NCI-H446 (cell line): Measurements from ENCODE around the gene NDUFA1.
A peak's percentile ranks its signal among the peaks of the same experiment; 100 is the strongest.
"Not testable (repeated sequence)": the region's sequence is repeated elsewhere in the genome, so short reads cannot be mapped to it uniquely, and the experiment has no call there.

Source experiments
- DNase-seq, 2 experiments: peaks; one replicate each; lab custom pipeline; 2025; lab: John Stamatoyannopoulos, UW

Gene NDUFA1

DNA sequence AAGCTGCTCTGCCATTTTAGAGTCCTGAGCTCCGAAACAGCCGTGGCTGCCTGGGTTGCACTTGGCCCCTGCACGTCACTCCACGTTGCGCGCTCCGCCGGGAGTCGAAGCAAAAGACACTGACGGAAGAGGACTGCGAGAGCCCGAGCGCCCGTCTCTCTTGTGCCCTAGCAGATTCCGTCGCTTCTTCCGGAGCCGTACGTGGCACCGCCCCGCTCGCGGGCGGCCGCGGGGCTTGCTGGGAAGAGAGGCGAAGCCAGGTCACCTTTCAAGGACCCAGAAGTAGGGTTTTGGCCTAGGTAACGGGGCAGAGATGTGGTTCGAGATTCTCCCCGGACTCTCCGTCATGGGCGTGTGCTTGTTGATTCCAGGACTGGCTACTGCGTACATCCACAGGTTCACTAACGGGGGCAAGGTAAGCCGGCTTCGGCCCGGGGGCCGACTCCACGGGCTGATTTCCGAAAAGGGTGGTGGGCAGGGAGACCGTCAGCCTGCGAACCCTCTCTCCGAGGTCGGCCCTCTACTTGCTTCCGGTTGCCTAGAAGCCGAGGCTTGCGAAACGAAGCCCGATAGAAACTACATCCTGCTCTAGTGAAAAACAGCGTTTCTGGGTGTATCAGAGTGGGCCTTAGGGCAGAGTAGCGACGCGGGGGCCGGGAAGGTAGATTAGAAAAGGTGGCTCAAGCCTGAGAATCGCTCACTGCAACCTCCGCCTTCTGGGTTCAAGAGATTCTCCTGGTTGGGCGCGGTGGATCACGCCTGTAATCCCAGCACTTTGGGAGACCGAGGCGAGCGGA lies at the start of gene NDUFA1, which contains the start of gene RNF113A:
Gene NDUFA1, plus strand, starts transcription at position 234 of the 797 bp plus-strand sequence. Its CDS starts 80 bp downstream, at position 314.
Gene RNF113A, minus strand, starts transcription at position 135 of the 797 bp plus-strand sequence. Its CDS starts 120 bp downstream, at position 15.
- DNase-seq = peak; percentile 44 to 81

DNA sequence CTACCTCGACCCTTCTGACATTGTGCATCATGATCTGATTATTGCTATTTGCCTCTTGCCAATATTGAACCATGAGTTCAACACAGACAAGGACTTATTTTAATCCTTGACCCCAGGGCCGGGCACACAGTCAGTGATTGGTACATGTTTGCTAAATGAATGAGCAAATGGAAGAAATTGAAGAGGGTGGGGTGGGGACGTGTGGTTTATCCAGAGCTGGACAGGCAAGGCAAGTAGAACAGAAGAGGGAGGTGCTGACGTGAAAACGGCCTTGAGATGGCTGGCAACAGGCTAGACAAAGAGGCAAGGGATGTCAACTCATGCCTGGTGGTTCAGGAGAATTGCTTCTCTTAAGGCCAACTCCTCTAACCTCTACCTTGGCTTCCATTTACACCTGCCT lies 47.4 kb upstream of the NDUFA1 start:
- not testable (repeated sequence) for DNase-seq

DNA sequence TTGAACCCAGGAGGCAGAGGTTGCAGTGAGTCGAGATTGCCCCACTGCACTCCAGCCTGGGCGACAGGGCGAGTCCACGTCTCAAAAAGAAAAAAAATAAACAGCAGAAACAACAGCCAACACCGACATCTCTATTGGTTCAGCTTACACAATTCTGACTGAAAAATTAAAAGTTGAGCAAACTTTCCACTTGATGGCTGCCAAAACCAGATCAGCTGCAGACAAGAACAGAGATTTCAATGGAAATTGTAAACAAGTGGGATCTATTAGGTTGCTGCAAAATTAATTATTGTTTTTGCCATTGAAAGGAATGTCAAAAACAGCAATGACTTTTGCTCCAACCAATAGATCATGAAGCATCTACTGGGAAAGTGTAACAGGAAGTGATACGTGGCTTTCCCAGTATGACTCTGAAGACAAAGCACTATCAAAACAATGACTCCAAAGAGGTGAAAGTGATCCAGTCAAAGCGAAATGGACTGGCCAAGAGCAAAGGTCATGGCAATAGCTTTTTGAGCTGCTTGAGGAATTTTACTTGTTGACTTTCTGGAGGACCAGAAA lies 45.2 kb upstream of the NDUFA1 start:
- no peak for DNase-seq

DNA sequence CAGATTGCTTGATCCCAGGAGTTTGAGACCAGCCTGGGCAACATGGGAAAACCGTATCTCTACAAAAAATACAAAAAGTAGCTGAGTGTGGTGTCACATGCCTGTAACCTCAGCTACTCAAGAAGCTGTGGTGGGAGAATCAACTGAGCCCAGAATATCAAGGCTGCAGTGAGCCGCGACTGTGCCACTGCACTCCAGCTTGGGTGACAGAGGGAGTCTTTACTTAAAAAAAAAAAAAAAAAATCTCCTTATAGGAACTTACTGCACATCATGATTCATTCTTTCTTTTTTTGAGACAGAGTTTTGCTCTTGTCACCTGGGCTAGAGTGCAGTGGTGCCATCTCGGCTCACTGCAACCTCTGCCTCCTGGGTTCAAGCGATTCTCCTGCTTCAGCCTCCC lies 43.2 kb upstream of the NDUFA1 start:
- DNase-seq = no peak

DNA sequence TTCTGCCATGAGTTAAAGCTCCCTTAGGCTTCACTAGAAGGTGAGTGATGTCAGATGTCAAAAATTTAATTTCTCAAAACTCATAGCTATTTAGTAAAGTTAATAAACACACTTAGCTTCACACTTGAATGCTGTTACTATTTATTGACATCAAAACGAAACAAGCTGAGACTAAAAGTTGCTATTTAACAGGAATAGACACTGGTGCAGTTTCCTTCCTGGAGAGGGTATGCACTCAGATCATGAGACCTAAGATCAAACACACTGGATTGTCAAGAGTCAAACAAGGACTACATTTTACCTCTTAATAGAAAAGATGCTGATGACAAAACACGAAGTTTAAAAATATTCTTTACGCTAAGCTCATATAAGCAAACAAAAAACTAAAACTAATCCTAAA lies 37.7 kb upstream of the NDUFA1 start:
- no peak for DNase-seq

DNA sequence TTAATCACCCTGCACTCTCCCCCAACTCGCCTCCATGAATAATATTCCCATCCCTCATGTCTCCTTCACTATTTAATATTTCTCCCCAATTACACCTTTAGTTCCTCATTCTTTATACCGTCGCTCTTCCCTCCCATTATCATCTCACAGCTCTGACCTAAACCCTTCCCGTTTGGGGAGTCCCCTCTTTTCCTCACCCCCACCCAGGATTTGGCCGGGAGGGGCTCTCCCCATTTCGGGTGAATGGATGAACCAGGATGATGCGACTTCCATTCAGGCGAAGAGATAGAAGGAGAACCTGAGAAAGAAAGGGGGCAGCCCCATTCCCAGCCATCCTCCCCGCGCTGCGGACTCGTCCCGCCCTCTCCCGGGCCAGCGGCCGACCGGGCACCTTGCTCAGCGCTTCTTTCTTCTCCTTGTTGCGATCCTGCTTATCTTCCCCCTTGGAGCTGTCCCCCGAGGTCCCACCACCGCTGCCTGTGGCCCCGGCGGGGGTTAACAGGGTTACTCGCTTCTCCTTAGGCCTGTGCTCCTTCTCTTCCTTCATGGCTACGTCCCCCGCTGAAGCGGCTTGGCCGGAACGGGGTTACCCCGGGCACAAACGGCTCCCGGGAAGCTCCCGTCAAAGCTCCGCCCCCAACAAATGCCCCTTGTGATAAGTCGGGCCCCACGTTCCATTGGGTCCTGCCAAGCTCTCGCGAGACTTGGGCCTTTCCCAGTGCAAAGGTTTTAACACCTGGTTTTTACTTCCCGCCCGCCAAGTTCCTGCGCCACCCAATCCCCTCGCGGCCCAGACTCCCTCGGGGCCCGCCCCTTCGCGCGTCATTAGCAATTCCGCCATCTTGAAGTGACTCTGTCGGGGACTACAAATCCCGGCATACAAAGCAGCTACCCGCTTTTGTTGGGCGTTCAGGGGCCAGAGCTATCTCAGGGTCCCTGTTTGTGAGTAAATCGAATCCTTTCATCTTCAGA lies 19.0 kb upstream of the NDUFA1 start, which contains the start of gene UPF3B:
Gene UPF3B, minus strand, starts transcription at position 582 of the 972 bp plus-strand sequence. Its CDS starts 35 bp downstream, at position 547.
- peak; percentile 92 to 97 for DNase-seq

DNA sequence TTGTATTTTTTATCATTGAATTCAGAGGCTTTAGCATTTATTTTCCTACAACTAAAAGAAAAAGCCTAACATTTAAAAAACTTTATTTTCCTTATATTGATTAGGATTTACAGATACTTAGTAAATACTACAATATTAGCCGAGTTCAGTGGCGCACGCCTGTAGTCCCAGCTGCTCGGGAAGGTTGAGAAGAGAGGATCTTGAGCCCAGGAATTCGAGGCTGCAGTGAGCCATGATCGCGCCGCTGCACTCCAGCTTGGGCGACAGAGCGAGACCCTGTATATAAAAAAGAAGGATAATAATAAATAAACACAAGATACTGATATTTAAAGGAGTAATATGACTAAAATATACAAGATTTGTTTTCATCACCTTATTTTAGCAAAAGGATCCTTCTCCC lies 18.2 kb upstream of the NDUFA1 start:
- no peak for DNase-seq

DNA sequence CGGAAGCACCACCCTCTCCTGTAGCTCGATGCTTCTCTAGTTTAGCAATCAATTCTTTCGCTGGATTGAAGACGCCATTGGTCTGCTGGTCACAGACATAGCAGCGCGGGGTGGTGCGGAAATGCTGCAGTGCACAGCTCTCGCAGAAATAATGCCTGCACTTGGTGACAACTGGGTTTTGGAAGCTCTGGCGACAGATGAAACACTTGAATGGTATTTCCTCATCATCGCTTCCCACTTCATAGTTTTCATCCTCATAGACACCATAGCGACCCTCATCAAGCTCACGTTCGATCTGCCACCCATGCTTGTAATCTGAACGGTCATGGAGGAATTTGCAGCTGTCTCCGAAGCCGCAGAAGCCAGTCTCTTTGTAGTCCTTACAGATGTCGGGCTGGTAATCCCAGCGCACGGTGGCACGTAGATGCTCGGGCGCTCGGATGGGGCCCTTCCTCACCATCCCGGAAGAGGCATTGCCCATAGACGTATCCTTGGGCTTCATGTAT lies 953 bp upstream of the NDUFA1 start:
- DNase-seq = no peak

DNA sequence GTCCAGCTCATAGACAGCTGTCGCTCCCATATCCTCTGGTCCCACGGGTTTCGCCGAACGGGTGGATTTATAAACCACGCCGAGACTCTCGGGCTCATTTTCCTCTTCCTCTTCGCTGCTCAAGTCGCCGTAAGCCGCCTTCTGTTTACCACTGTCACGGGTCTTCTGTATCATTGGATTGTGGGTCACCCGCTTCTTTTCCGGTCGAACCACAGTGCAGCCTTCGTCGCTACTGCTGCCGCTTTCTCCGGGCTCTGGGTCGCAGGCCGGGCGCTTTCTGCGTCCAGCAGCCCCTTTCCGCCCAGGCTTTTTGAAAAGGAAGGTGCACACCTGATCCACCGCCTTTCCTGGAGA lies 410 bp upstream of the NDUFA1 start:
- no peak for DNase-seq

DNA sequence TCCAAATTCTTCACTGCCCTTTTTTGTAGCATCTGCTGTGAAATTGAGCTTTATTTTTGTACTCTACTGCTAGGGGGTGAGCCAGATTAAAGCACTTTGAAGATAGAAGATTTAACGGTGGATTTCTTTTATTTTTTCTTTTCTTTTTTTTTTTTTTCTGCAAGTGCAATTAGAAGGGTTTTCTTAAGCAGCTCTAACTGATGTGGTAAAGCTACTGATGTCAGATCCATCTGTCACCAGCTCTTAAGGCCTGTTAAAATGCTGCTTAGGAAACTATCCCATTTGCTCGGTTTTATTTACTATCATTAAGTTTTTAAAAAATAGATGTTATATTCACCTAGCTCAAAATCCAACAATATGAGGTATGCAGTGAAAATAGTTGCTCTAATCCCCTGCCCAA lies 7.1 kb downstream of the NDUFA1 start:
- DNase-seq = no peak

DNA sequence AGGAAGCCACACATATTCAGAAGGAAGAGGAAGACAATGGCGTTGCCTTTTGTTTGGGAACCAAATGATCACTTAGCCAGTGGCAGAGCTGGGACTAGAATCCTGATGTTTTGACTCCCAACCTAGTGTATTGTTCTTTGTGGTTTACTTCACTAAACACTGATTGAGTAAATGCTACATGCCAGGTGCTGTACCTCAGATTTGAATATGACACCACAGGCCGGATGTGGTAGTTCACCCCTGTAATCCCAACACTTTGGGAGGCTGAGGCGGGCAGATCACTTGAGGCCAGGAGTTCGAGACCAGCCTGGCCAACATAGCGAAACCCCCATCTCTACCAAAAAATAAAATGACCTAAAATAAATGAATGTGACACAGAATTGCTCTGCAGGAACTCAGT lies 8.4 kb downstream of the NDUFA1 start:
- no peak for DNase-seq

DNA sequence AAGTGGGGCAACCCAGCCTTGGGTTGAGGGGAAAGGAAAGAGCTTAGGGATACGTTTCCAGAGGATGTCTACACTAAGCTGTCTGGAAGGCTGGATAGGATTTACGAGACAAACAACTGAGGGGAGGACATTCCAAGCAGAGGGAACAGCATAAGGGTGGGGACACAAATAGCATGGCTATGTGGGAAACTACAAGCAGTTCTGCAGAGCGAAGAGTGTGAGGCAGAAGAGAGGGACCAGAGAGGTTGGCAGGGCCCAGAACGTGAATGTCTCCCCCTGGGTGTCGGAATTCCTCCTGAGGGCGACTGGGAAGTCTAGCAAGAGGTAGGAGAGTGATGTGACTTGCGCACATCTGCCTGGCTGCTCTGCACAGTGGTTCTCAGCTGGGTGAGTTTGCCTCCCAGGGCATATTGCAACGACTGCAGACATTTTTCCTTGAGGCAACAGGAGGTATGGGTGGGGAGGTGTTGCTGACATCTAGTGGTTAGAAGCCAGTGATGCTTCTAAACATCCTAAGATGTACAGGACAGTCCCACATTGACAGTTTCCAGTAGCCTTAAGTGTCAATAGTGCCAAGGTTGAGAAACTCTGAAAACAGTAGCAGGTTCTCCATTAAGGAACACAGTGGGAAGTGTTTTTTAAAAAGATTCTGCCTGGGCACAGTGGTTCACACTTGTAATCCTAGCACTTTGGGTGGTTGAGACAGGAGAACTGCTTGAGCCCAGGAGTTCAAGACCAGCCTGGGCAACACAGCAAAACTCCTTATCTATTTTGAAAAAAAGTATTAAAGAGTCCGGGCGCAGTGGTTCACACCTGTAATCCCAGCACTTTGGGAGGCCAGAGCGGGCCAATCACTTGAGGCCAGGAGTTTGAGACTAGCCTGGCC lies 9.2 kb downstream of the NDUFA1 start:
- DNase-seq = peak; percentile 1 to 26

DNA sequence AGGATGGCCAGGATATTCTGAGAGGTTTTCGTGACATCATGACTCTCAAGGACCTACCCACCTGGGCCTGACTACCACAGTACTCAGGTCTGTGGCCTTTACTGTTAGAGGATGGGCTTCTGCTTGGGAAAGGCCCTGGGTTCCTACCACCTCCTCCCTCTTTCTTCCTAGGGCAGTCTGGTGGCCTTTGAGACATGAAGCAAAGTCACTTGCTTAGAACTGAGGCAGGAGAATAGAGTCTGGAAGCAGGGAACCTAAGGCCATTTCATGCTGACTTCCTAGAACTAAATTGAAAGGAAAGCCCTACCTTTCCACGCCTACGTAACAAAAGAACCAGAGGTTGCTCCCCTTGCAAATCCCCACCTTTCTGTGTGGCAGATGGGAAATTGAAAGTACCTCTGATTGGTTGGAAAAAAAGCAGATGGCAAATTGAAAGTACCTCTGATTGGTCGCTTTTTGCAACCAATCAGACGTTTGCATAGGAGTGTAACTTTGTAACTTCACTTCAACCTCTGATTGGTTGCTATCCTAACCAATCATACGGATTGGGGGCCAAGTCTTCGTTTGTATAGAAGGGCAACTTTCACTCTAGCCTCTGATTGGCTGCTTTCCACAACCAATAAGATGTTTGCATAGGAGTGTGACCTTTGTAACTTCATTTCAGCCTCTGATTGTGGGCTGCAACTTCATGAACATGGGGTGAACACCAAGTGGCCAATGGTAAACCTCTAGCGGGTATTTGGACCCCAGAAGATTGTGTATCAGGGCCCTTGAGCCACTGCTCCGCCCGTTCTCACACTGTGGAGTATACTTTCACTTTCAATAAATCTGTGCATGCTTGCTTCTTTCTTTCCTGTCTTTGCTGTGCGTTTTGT lies 14.2 kb downstream of the NDUFA1 start:
- DNase-seq = no peak

DNA sequence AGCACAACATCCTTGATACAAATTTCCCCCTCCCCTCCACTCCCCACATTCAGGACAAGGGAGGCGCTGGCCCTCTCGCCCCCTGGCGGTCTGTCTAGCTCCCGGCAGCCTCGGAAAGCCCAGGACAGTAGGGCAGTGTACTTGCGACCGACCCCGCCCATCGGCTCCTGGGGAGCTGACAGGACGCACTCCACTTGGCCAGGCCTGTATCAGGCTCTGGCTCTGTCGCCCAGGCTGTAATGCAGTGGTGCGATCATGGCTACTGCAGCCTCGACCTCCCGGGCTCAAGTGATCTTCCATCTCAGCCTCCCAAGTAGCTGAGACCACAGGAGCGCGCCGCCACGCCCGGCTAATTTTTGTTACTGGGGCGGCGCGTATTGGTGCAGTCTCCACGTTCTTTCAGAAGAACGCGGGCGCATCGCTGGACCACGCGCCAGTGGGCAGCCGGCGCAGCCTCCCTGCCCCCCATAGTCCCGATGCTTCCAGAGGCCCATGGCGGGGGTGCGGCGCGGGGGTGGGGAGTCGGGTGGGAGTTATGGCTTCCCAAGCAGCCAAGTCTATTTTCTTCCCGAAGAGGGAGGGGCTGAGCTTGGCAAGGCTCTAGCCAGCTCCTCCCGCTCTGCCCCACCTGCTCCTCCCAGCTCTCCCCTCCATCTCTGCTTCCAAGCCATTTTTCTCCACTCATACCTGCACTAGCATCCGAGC lies 16.2 kb downstream of the NDUFA1 start:
- DNase-seq = peak in 1 of 2 experiments; percentile 55

DNA sequence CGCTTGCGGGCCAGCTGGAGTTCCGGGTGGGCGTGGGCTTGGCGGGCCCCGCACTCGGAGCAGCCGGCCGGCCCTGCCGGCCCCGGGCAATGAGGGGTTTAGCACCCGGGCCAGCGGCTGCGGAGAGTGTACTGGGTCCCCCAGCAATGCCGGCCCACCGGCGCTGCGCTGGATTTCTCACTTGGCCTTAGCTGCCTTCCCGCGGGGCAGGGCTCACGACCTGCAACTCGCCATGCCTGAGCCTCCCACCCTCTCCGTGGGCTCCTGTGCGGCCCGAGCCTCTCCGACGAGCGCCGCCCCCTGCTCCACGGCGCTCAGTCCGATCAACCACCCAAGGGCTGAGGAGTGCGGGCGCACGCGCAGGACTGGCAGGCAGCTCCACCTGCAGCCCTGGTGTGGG lies 19.0 kb downstream of the NDUFA1 start:
- DNase-seq = not testable (repeated sequence)

DNA sequence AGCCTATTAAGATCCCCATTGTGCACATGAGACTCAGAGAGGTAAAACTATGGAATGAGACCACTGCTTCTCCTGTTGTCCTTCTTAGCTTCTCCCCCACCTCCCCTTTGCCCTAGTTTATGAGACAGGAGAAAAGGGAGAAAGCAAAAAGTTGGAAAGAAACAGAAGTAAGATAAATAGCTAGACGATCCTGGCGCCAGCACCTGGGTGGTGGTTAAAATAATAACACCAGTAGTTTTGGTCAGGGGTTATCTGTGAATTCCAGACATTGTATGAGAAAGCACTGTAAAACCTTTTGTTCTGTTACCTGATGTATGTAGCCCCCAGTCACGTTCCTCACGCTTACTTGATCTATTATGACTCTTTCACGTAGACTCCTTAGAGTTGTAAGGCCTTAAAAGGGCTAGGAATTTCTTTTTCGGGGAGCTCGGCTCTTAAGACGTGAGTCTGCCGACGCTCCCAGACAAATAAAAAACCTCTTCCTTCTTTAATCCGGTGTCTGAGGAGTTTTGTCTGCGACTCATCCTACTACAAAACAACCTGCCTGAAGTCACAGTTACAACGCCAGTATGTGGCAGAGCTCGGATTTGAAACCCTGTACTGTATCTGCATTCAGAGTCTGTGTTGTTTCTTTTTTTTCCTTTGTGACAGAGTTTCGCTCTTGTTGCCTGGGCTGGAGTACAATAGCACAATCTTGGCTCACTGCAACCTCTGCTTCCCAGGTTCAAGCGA lies 20.5 kb downstream of the NDUFA1 start:
- not testable (repeated sequence) for DNase-seq

DNA sequence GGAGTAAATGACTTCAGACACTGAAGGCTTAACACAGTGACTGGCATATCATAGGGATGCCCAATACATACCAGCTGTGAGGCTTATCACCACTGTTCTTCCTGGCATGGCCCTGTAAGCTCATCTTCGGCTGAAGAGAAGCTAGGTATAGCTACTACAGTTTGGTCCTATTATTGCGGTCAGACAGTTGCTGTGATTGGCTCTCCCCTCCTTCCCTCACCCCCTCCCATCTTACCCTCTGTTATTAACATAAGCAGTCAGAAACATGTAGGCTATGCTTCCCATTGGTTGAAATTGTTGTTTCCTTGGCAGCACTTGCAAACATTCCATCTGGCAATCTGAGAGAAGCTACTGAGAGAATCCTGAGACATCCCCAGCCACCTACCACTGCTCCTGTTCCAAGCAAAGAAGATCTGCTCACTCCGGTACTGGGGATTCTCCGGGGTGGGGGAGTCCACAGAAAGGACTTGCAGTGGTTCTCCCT lies 24.3 kb downstream of the NDUFA1 start, which contains the start of gene AKAP14:
Gene AKAP14, plus strand, starts transcription at position 51 of the 484 bp plus-strand sequence. CDS start 7,331 bp downstream, outside the sequence.
- DNase-seq = peak in 1 of 2 experiments; percentile 21

DNA sequence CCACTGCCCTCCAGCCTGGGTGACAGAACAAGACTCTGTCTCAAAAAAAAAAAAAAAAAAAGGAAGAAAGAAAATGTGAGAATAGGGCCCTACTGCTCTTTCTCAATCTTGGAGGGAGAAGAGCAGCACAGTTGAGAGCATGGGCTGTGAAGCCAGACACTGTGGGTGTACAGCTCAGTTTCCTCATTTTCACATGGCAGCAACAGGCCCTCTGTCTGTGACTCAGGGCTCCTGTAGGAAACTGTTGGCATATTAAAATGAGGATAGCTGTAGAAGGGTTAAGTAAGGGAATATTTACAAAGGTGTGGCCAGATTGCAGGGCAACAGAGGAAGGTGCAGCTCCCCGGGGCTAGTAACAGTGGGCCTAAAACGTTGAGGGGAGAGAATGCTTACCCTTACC lies 27.5 kb downstream of the NDUFA1 start:
- DNase-seq = no peak
